Inflammatory macrophage treated with lipopolysaccharide for 4 hours (primary cell): ENCODE data around the gene EBF3.

Source experiments
- DNase-seq: peaks from one replicate; pipeline ENCODE4 v3.0.0-alpha.2; 2020

The EBF3 gene

DNA sequence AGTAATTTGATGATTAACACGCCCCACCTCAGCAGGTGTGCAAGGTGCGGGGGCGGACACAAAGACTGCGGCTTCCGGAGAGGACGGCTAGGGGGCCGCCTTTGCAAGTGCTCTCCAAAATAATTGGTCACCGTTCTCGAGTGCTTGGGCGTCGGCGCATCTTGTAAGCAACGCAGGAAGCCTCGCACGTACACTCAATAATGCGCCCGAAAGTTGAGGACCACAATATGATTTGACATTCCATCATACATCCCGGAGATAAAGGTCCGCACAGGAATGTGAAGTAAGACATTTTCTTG lies 114.7 kb downstream of the EBF3 start:
- DNase-seq = no peak

DNA sequence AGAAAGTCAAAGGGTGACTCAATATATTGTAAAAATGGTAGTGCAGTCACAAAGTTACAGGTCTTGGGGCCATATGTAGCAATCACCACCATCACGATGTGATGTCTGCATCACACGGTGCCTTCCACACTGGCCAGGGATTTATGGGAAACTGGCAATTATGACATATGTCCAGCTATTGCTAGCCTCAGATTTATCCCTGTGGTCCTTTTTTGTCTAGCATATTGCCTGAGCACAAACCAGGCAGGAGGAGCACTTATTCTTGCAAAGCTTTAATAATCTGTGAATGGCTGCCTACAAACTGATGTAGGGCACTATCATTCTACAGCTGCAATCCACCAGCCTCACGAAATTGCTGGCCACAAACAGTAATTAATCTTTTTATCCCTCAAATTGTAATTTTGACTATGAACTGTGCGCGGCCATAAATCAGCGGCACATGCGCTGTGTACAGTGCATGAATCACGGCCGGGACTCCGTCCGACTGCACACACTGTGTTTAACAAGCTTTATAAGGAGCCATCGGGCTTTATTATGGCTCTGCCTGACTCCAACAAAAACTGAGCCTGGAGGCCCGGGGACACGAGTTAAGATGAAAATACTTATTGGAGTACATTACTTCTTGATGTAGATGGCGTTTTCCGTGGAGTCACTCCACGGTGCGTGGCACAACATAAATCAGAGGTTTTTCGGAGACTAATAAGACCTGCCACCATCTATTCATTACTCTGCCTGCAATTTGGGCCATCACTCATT lies 115.2 kb downstream of the EBF3 start:
- no peak for DNase-seq

DNA sequence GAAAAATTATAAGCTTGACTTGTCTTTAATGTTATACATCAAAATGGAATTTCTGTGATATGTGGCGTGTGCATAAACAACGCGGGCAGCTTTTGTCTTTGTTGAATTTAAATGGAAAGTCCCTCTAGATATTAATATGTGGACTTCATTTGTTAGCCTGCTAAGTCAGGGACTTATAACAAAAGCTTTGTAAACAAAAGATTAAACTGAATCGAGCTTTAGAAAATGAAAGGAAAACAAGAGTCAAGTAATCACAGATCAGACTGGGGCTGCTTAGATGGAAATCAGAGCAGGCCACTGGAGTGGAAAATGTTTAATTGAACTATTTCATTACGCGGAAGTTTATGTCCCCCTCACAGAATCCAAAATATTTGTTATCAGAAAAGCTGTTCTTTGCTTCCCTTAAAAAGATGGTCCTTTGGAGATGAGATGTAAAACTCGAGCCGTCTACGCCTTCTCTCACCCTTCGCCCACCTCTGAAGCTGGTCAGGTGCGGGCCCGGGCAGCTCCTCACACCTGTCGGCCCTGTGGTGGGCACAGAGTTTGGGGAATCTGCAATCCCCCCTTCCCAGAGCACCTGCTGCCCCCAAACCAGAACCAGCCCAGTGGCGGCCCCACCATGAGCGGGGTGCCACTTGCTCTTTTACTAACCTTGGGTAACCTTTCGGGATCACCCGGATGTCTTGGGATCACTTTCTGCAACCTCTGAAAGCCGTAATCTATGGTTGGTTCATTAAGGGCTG lies 116.2 kb downstream of the EBF3 start:
- no peak for DNase-seq

DNA sequence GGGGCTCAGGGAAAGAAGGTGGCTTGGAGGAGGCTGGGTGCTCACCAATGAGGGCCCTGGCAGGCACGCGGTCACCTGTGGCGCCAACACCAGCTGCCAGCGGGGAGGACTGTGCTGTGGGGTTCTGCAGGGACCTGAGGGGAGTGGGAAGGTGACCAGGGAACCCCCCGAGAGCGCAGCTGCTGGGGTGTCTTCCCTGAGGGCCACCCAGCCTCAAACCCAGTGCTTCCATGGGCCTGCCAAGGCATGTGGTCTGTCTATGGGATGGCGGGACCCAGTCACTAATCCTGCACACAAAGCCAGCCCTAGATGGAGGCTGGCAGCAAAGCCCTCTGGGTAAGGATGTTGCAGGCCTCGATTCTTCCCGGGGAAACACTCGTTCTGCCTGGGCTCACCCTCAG lies 117.1 kb downstream of the EBF3 start:
- no peak for DNase-seq

DNA sequence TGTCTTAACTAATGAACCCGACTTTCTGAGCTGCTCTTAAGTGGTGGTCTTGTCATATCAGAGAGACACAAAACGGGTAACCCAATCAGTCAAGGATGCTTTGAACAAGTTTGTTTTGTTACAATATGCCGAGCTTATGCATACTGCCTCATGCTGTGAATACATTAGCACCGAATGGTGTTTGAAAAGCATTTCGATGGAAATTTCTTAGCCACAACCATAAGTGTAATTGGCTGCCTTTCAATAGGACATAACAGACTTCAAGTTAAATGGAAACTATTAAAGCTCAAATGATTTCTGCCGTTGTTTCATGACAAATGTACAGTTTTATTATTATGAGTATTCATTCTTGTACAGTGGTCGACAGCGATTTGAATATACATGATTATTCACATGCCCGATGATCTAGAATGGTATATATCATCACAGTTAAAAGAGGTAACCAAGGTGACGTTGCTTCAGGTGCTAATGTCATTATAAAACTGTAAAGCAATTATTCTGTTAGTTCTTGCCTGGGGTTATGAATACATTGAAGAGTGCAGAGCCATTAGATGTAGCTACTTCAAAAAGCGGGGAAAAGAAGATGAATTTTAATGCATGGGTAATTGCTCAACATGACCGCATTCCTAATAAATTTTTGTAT lies 118.8 kb downstream of the EBF3 start:
- DNase-seq = no peak

DNA sequence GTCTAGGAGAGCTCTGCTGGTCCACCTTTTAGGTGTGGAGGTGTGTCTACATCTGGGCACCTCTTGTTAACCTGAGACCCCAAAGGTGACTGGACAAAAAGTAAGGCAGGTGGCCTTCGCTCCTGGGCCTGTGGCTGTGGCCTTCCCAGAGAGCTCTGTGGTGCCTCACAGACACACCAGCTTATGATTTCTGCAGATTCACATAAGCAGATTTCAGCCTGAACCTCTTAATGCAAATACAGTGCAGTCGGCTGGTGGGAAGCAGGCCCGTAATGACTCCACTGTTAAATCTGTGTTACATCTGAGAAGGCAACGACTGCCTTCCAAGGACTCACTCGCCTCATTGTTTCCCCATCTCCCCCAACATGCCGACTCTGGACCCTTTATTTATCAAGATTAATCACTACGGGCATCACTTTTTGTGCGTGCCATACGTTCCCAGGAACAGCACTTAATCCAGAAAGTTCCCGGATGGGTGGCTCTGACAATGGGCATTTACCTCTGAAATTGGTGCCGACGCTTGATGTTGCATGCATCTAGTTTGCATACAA lies 119.8 kb downstream of the EBF3 start:
- no peak for DNase-seq

DNA sequence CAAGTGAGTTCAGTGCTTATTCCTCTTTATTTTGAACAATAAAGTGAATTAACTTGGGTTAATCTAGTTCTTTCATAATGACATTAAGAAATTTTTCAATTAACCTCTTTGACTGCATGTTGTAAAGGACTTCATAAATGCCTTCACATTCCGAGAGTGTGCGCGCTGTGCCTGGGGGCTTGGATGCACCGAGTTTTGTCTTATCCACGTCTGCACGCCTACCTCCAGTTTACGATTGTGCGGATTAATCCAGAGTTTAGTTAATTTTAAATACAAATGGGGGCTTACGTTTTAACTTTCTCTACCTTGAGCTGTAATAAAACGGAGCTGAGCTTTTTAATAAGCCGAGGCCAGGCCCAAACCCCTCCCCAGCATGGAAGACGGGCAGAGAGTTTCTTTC lies 120.4 kb downstream of the EBF3 start:
- no peak for DNase-seq

DNA sequence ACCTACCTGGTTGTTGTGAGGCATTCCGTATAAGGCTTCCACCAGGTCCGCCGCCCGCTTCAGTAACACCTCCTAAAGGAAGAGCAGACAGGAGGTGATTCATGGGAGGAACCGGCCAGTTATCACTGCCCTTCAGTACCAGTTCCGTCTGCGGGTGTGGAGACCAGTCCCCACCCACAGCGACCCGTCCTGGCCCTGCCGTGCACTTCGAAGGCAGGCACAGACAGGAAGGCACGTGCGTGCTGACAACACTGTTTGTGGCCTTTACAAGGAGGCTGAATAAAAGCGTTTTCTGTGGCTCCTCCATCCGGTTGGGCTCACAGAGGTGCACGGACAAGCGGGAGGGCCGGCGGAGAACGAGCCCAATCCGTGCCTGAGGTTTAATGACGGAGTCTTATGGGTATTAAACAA lies 120.9 kb downstream of the EBF3 start:
- DNase-seq = no peak

DNA sequence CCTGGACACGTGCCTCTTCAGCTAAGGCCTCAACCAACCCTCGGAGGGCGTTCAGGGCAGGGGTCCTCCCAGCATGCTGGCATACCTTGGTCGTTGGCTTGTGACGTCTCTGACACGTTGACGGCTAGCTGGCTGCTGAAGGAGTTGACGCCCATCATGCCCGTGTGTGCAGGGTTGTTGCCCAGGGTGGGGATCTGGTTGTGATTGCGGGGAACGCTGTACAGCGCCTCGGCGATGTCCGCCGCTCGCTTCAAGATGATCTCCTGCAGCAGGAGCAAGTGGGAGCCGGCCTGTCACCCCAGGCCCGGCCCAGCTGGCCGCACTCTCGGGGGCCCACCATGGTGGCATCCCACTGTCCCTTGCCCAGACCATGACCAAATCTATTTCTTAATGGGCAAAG lies 122.0 kb downstream of the EBF3 start:
- no peak for DNase-seq

DNA sequence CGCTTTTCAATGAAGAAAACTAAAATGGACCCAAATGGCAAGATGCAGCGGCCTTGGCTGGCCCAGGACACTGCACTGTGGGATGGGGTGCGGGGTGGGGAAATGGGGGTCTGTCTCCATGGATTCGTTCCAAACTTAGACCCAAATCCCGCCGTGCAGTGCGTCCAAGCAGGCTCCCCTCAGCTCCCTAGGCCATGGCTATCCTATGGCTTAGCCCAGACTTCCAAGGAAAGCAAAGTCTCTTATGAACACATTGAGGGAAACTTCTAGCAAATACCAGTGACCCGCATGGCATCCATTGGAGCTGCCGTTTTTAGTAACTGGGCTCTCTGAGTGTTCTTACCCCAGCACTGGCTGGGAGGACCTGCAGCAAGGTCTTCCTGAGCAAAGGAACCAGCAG lies 122.5 kb downstream of the EBF3 start:
- no peak for DNase-seq

DNA sequence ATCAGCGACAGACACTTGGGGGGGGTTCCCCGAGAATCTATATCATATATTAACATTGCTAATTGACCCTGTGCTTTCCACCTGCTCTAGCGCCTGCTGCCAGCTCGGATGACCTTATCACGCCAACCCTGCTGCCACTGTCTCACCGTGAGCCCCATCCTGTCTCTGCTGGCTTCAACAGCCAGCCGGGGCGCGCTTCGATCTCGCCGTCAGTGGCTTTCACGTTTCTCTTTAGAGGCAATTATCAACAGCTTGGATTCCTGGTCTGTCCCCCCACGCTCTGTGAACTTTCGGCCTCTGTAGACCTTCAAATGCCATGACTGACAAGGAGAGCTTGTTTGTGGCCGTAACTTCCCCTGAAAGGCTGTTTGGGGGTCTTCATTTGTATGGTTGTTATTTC lies 123.0 kb downstream of the EBF3 start:
- no peak for DNase-seq

DNA sequence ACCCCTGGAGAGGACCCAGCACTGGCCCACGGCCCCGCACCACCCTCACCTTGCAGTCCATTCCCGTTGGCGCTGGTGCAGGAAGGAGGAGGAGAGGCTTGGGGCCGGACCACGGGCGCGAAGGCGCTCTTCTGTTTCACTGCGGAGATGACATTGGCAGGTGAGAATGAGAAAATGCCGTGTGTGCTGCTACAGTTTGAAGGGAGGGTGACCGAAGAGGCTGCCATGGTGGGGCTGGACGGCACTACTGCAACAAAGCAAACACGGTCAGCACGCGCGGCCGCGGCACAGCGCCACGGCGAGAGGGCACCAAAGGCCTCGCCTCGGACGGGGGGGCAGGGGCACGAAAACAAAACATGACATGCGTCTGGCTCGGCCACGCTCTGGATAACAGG lies 123.9 kb downstream of the EBF3 start:
- DNase-seq = no peak

DNA sequence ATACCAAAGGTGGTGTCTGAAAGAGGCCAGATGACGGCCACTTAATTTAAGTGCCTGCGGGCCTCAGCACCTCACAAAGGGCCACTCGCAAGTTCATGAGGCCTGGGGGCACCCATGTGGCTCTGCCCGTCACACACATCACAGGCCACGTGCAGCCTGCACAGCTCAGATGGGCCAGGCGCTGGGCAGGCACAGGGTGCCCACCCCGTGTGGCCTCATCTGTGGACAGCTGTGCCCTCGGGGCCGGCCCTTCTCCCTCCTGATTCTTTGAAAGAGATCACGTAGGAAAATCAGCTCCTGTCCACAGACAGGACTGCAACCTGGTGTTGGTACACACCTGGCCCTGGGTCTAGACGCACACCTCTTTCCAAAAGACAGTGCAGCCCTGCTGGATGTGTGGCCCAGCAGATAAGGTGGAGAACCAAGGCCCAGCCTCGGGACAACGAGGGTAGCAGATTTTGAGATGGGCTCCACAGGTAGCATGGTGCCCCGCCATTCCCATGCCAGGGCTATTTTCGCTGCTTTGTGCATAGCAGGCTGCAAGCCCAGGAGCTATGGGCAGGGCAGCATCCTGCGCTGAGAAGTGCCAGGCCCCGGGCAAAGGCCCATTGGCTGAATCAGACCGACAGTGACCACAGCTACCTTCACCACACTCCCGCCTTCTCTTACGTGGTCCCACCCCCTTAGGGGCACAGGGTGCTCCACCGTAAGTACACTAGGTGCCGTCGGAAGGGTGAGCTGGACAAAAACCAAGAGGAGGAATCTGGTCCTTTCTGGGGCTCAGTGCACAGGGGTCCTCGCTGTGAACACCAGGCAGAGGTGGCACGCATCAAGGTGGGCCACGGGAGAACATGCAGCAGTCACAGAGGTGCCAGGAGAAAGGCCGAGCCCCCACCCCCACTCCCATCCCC lies 124.5 kb downstream of the EBF3 start:
- no peak for DNase-seq

DNA sequence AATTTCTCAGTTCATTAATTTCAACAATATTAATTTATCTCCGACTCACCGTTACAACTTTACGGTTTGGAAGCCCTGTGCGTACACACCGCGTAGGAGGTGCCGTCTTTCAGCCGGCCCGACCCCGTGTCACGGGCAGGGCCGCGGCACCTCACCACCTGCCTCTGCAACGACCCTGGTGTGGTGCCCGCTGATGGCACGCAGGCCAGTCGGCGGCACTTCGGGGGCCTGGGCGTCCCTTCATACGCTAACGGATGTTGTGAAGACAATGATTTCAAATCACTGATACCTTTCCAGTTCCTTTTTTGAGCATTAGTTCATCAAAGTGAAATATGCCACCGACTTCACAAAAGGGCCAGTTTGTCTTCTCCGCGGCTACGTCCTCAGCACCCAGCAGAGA lies 125.3 kb downstream of the EBF3 start:
- DNase-seq = no peak

DNA sequence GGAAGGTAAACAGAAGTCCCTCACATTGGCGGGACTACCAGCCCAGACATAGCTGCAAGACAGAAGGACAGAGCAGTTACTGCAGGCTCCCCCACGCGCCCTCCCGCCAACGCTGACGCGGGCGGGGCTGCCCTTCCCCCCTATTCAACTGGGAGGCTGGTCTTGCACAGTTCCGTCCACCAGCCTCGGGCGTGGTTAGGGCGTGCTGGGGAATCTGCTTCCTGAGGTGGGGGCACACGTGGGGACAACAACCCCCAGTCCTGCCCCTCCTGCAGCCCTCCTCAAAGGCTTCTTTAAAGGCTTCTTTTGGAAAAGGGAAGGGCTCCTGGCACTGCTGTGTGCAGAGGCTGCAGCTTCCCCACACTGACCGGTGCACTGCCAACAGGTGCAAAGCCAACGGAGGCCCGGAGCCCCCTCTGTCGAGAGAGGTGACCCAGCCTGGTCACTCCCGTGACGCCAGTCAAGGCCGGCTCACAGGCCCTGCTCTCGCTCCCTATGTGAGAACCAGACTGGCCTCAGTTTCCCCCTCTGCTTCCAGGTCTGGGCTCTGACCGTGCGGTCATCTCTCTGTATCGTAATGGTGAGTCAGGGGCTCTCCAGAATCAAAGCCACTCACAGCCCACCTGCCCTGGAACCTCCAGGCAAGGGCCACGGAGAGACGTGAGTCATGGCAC lies 126.0 kb downstream of the EBF3 start:
- no peak for DNase-seq

DNA sequence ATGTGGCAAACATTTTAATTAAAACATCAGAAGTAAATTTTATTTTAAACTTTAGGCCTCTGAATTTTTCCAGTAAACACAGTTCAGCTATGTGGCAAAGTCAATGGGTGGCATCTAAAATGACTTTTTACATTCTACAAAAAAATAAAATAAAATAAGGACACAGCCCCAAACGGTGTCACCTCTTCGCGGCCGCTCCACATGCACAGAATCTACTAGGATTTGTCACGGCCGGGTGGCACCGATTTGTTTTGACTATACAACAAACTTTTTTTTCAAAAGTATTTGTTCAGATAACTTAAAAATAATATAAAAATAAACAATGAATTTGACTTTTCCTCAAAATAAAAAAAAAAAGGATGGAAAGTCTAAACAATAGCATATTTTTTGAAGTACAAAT lies 127.8 kb downstream of the EBF3 start:
- no peak for DNase-seq

DNA sequence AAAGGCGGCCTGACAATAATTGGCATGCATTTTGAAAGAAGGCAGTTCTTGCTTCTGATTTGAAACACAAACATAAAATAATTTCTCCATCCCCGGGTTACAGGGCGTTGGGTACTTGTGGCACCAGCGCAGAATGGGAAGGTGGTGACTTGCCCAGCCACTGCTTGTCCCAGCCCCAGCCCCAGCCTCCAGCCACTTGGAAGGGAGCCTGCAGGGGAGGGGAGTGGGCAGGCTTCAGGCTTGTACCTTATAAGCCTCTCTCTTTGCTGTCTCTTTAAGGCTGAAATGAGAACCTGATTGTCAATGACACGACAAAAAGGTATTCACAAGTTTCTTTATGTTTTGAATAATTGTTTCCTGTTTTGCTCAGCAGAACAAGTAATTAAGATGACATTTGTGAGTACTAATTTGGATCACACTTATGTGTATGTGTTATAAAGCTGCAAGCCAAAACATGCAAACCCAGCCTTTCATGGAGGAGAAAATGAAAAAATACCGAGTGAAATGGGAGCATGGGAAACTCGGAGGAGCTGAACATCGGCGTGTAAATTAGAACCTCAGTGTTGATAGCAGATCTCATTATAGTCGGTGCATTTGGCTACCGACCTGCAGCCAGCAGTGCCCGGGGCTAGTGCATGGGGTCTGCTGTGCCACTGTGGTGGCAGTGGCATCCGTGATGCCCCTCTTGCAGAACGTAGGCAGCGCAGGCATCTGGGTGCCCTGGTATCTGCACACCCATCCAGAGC lies 129.9 kb downstream of the EBF3 start:
- DNase-seq = no peak

DNA sequence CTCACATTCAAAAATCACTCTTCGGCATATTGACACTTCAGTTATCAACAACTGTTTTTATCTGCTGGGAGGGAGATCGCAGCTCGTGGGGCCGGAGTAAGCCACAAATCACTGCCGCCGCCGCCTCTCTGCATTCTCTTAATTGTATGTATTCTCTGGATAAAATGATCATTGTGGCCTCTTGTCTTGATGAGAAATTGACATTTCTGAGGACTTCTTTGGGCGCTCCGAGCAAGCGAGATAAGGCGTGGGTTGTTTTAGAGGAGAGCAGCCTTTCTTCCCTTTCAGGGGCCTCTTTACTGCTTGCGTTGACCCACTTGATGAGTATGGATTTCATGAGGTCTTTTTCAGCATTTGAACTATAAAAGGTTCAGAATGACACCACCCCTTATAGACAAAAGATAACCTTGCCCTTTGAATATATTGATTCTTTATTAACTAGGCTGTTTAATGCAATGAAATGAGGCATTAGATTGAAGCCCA lies 130.6 kb downstream of the EBF3 start:
- no peak for DNase-seq

DNA sequence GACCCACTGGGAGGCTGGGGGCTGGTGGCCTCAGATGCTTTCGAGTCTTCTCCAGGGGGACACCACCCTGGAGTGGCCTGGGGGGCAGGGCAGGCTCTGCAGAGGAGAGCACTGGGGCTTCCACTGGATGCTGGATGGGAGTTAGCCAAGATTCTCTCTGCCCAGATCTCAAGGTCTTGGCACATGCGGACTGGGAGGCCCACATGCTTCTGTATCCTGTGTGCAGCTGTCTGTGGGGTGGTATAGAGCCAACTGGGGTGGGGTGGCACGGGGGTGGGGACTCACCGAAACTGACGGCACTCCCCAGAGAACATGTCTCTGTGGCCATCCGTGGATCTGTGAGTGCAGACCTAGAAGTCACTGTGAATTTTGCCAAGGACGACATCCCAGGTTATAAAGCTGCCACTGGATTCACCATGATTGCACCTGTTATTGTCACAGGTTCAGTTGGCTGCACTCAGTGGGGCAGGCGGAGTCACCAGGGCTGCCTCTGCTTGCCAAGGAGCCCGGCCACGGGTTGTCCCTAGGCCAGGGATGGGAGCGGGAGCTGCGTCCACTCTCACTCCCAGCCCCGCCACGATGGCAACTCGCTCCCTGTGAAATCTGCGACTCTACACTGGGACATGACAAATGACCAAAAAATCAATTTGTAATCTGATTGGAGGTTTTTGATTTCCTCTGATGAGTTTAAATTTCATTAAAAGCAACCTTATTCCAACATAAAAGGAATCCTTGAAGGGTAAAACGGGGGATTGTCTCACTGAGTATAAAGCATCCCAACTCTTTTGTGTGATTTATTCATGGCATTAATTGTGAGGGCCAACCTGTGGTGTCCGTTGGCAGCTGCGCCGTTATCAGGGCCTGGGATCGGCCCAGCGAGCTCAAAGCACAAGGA lies 131.3 kb downstream of the EBF3 start:
- DNase-seq = no peak

DNA sequence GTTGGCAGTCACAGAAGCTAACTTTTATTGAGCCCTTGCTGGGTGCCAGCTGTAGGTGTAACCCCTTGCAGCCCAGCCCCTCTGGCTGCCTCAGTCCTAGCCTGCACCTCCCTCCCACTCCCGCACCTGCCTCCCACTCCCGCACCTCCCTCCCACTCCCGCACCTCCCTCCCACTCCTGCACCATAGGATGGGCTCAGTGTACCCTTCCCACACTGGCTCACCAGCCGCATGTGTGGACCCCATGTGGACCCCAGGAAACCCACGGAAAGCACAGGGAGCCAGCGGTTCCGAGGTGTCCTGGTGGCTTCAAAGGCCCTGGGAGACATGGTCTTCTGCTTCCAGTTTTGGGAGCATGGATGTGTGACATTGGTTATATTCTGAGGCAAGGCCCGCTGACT lies 132.9 kb downstream of the EBF3 start:
- DNase-seq = no peak
